ENCODE data around the gene WFIKKN2.

DNA sequence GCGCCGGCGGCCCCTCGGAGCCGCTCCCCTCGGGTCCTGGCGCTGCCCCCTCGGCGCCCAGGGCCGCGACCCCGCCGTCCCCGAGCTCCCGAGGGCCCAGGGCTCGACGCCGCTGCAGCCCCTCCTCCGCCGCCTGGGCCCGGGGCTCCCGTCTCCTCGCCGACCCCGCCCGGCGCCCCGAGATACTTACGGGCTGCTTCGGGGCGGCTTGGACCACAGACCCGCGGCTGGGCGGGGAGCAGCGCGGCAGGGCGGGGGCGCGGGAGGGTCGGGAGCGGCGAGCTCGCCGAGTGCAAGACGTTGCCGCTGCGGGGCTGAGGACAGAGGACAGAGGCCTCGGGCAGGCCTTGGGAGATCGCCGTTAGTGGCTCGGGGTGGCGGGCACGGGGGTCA lies 30.5 kb downstream of the WFIKKN2 start:
- no peak for TF ChIP-seq POLR2A (IDR thresholded peaks at IDR 0.05)
- TF ChIP-seq, protein P1, sequence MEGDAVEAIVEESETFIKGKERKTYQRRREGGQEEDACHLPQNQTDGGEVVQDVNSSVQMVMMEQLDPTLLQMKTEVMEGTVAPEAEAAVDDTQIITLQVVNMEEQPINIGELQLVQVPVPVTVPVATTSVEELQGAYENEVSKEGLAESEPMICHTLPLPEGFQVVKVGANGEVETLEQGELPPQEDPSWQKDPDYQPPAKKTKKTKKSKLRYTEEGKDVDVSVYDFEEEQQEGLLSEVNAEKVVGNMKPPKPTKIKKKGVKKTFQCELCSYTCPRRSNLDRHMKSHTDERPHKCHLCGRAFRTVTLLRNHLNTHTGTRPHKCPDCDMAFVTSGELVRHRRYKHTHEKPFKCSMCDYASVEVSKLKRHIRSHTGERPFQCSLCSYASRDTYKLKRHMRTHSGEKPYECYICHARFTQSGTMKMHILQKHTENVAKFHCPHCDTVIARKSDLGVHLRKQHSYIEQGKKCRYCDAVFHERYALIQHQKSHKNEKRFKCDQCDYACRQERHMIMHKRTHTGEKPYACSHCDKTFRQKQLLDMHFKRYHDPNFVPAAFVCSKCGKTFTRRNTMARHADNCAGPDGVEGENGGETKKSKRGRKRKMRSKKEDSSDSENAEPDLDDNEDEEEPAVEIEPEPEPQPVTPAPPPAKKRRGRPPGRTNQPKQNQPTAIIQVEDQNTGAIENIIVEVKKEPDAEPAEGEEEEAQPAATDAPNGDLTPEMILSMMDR (IDR thresholded peaks at IDR 0.05 in 4 of 5, conservative IDR thresholded peaks at IDR 0.05 in 1 of 5) = no peak
